Esophagus (tissue), 2 donors: ENCODE results near the gene RHOJ. TPM values are rescaled to one million over a fixed set of nuclear protein-coding genes. Genes with fewer than 3 reads are reported as not detected.
"Not testable (repeated sequence)": the region's sequence is repeated elsewhere in the genome, so short reads cannot be mapped to it uniquely, and the experiment has no call there.

Experiments used
- H3K27ac ChIP-seq, 2 donors: one replicate each; pipeline ENCODE4 v1.5.1; 2013; ENCODE audit warnings: low read depth in 2 of 2, mild to moderate bottlenecking in 2 of 2, inconsistent platforms in 1 of 2, low read length in 1 of 2, moderate library complexity in 1 of 2
- H3K27me3 ChIP-seq, 2 donors: one replicate each; pipeline ENCODE4 v1.6.1; 2013; ENCODE audit warnings: low read length in 2 of 2, control low read depth in 1 of 2, mild to moderate bottlenecking in 1 of 2; ENCODE audit not compliant: insufficient read depth in 2 of 2, control insufficient read depth in 1 of 2
- H3K36me3 ChIP-seq, 2 donors: one replicate each; pipeline ENCODE4 v1.6.1; 2013; ENCODE audit warnings: low read length in 1 of 2; ENCODE audit not compliant: control insufficient read depth in 2 of 2, insufficient read depth in 2 of 2
- H3K4me1 ChIP-seq, 2 donors: one replicate each; pipeline ENCODE4 v1.6.1; 2013; ENCODE audit warnings: low read length in 1 of 2; ENCODE audit not compliant: control insufficient read depth in 2 of 2, insufficient read depth in 2 of 2
- H3K4me3 ChIP-seq, 2 donors: one replicate each; pipeline ENCODE4 v1.5.1; 2013; ENCODE audit warnings: low read length in 2 of 2, mild to moderate bottlenecking in 2 of 2, low read depth in 1 of 2, moderate library complexity in 1 of 2
- H3K9me3 ChIP-seq, 2 donors: one replicate each; pipeline ENCODE4 v1.6.1; 2013; ENCODE audit warnings: mild to moderate bottlenecking in 2 of 2, low read depth in 1 of 2, low read length in 1 of 2, moderate library complexity in 1 of 2; ENCODE audit not compliant: control insufficient read depth in 2 of 2, insufficient read depth in 1 of 2
- WGBS, 2 donors: extraction: QIAGEN DNeasy Blood & Tissue Kit; methylation state at CpG; one replicate each; pipeline ENCODE4 v1.1.7; 2013; 5-methylcytosine and 5-hydroxymethylcytosine counted together
- polyA plus RNA-seq, 2 donors: library from polyadenylated mRNA; stranded (reverse); fragments of 200-250 nt; gene quantifications; one replicate each; pipeline ENCODE4 v1.2.3, GENCODE V29; 2013
- donor health status: healthy with polysubstance abuse.
- donor health status: Bipolar disorder and iron deficiency.

The RHOJ gene
- polyA plus RNA-seq: 1 to 10 TPM; 2.5 to 2.6 TPM

DNA sequence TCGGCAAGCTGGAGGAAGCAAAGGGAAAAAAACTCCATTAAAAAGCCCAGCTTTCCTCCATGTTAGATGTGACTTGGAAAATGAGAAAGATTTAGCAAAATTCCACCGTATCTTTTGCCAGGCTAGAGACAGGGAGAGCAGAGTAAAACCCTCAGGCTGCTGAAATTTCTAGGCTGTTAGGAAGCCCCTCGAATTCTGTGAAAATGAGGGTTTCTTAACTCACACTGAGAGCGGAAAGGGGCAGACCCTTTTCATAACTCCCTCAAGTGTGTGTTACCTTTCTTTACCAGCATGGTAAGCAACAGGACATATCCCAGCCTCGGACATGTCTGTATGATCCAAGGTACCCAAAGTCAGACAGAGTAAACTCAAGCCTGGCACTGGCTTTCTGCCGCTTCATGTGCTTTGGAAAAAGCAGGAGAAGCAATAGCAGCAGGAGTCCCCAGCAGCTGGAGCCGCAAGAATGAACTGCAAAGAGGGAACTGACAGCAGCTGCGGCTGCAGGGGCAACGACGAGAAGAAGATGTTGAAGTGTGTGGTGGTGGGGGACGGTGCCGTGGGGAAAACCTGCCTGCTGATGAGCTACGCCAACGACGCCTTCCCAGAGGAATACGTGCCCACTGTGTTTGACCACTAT, at the start of gene RHOJ:
Gene RHOJ (plus strand): TSS at position 37 of the 637 bp plus-strand sequence. CDS start 427 bp downstream, at position 464.
- H3K9me3 ChIP-seq: no peaks in the 10 kb centered on the region
- no peaks in the 10 kb centered on the region for H3K27me3 ChIP-seq
- H3K4me3 ChIP-seq: peak within 1 kb of the TSS; percentile 34 to 36
- peak within 1 kb of the TSS; percentile 79 to 86 for H3K27ac ChIP-seq
- H3K36me3 ChIP-seq: no peaks in the 10 kb centered on the region
- no peaks in the 10 kb centered on the region for H3K4me1 ChIP-seq
- 36 to 41% methylated on average over 16 of the region's 16 CpGs for WGBS, 2 donors

GRCh38 chr14:63155511-63156185, 48.6 kb upstream of the RHOJ start:
- Histone ChIP-seq H3K27ac (no peak overlapping the region), H3K9me3 (no peaks in the 10 kb centered on the region), H3K4me1 (no peaks in the 10 kb centered on the region), H3K4me3 (no peak overlapping the region), H3K27me3 (no peaks in the 10 kb centered on the region), H3K36me3 (no peaks in the 10 kb centered on the region)
- WGBS, 2 donors: 44 to 47% methylated on average over 5 of the region's 5 CpGs

- H3K4me1 ChIP-seq: no peaks in the 10 kb centered on the region
- H3K27me3 ChIP-seq: no peaks in the 10 kb centered on the region
- H3K27ac ChIP-seq: no peak overlapping the region
- no peak overlapping the region for H3K4me3 ChIP-seq
- 56 to 62% methylated on average over 2 of the region's 2 CpGs for WGBS, 2 donors
- H3K9me3 ChIP-seq: no peaks in the 10 kb centered on the region
- no peaks in the 10 kb centered on the region for H3K36me3 ChIP-seq
These were observed 47.0 kb upstream of the RHOJ start for GRCh38 chr14:63157195-63157594.

DNA sequence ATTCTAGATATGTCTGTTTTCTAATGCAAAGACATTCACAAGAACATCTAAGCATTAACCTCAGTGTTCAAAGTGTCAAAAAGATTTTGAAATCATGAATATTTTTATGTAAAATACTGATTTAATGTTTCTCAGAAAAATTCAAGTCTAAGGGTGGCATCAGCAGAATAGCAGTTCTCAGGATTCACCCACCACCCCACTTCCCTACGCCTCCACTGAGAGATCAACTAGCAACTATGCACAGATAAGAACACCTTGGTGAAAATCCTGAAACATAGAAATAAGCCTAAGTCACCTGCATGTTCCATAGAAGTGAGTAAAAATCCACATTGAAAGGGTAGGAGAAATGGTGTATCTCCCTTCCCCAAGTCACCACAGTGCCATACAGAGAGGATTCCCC, 40.9 kb upstream of the RHOJ start:
- 90 to 92% methylated on average over 1 of the region's 1 CpG for WGBS, 2 donors
- no peaks in the 10 kb centered on the region for H3K27me3 ChIP-seq
- H3K4me3 ChIP-seq: no peak overlapping the region
- no peak overlapping the region for H3K27ac ChIP-seq
- H3K9me3 ChIP-seq: no peaks in the 10 kb centered on the region
- H3K36me3 ChIP-seq: no peaks in the 10 kb centered on the region
- no peaks in the 10 kb centered on the region for H3K4me1 ChIP-seq

GRCh38 chr14:63164108-63164683, 40.0 kb upstream of the RHOJ start:
- no peaks in the 10 kb centered on the region for H3K27me3 ChIP-seq
- H3K4me3 ChIP-seq: no peak overlapping the region
- no peaks in the 10 kb centered on the region for H3K4me1 ChIP-seq
- H3K36me3 ChIP-seq: no peaks in the 10 kb centered on the region
- H3K27ac ChIP-seq: no peak overlapping the region
- 79 to 83% methylated on average over 2 of the region's 2 CpGs for WGBS, 2 donors
- H3K9me3 ChIP-seq: no peaks in the 10 kb centered on the region

GRCh38 chr14:63165267-63165666, 39.0 kb upstream of the RHOJ start:
- H3K36me3 ChIP-seq, H3K27me3 ChIP-seq, H3K4me1 ChIP-seq, H3K27ac ChIP-seq, H3K9me3 ChIP-seq, H3K4me3 ChIP-seq: not testable (repeated sequence)
- 93 to 97% methylated on average over 15 to 22 of the region's 23 CpGs for WGBS, 2 donors

GRCh38 chr14:63167044-63167443, 37.2 kb upstream of the RHOJ start:
- Histone ChIP-seq H3K27me3 (no peaks in the 10 kb centered on the region), H3K27ac (no peak overlapping the region), H3K4me3 (no peak overlapping the region), H3K4me1 (no peaks in the 10 kb centered on the region), H3K36me3 (no peaks in the 10 kb centered on the region), H3K9me3 (no peaks in the 10 kb centered on the region)
- WGBS, 2 donors: 98 to 100% methylated on average over 2 of the region's 2 CpGs

DNA sequence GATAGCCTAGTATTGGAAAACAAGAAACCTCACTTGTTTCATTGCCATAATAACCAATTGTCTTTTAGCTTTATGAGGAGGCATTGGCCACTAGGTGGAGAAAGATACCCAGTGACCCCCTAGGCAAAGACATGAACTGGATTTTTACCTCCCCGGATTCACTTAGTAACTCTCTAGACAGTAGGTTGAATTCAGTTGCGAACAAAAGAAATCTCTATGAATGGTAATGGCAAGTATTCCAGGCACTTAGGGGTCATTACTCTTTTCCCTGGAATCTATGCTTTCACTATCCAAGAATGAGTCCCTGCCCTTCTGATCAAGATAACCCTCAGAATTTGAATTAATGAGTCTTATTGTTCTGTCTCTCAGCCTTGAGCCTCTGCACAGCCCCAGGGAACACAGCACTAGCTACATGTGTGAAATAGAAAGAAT, 29.5 kb upstream of the RHOJ start:
- H3K27ac ChIP-seq: no peak overlapping the region
- no peaks in the 10 kb centered on the region for H3K36me3 ChIP-seq
- peaks cover 4 to 8% of the 10 kb centered on the region in 2 donors for H3K4me1 ChIP-seq
- H3K27me3 ChIP-seq: no peaks in the 10 kb centered on the region
- H3K9me3 ChIP-seq: no peaks in the 10 kb centered on the region
- no peak overlapping the region for H3K4me3 ChIP-seq
- 18 to 30% methylated on average over 2 of the region's 2 CpGs for WGBS, 2 donors

- no peak overlapping the region for H3K4me3 ChIP-seq
- H3K4me1 ChIP-seq: peaks cover 4 to 8% of the 10 kb centered on the region in 2 donors
- H3K9me3 ChIP-seq: no peaks in the 10 kb centered on the region
- H3K27me3 ChIP-seq: no peaks in the 10 kb centered on the region
- 32 to 38% methylated on average over 2 of the region's 2 CpGs for WGBS, 2 donors
- H3K27ac ChIP-seq: no peak overlapping the region
- no peaks in the 10 kb centered on the region for H3K36me3 ChIP-seq
These were observed 28.7 kb upstream of the RHOJ start for GRCh38 chr14:63175531-63175930.
